ENCODE measurements around the gene NFATC2.

Gene NFATC2

DNA sequence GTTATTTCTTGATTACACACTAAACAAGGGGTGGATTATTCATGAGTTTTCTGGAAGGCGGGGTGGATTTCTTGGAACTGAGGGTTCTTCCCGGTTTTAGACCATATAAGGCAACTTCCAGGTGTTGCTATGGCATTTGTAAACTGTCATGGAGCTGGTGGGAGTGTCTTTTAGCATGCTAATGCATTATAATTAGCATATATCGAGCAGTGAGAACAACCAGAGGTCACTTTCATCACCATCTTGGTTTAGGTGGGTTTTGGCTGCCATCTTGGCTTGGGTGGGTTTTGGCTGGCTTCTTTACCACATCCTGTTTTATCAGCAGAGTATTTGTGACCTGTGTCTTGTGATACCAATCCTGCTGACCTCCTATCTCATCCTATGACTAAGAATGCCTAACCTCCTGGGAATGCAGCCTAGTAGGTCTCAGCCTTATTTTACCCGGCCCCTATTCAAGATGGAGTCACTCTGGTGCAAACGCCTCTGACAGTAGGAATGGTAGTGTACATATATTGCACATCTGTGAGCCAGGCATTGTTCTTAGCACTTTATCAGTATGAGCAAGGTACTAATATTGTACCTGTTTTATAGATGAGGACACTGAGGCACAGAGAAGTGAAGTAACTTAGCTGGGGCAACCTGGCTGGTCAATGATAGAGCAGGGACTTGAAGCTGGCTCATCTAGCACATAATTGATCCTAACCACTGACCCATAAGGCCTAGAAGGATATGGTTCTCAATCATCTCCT, 203.7 kb downstream of the NFATC2 start:
- Histone ChIP-seq H3K4me1 (ENCODE audit: control insufficient read depth, insufficient read depth, low read length, unreplicated experiment) (peaks cover 62% of the 10 kb centered on the region), H3K27me3 (ENCODE audit: insufficient read depth, low read length) (no peaks in the 10 kb centered on the region), H3K27ac (ENCODE audit: low read depth, low read length) (peak overlapping the region; percentile 93), H3K79me2 (ENCODE audit: control insufficient read depth, insufficient read depth, low read length, unreplicated experiment) (no peaks in the 10 kb centered on the region), H2AFZ (ENCODE audit: low read length, unreplicated experiment) (peak overlapping the region; percentile 4), H3K4me3 (ENCODE audit: low read depth, low read length) (no peak overlapping the region), H3K36me3 (ENCODE audit: insufficient read depth, low read length) (no peaks in the 10 kb centered on the region)

DNA sequence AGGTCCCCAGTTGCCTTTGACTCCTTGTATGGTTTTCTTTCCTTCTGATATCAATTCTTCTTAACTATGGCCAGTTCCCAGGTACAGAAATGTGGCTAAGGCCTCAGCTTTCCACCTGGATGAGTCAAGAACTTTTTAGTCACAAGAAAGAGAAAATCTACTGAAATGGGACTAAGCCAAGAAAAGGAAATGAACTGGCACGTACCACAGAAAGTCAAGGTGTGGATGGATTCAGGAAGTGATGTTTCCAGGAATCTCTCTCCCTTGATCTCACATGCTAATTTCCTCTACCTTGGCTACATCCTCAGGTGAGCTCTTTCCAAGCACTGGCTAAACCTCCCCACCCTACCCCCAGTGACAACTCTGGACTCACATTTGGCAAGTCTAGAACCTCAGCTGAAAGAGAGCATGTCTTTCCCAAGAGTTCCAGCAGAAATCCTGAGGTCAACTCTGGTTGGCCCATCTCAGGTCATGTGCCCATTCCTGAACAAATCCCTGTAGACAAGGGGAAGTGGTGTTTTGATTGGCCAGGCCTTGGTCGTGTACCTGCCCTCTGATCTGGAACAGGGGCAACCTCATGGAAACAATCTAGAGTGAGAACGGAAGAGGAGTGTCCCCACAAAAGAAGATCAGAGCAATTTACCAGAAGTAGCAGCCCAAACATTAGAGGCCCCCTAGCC, 205.3 kb downstream of the NFATC2 start:
- Histone ChIP-seq H3K4me3 (ENCODE audit: low read depth, low read length) (no peak overlapping the region), H2AFZ (ENCODE audit: low read length, unreplicated experiment) (no peak overlapping the region), H3K27ac (ENCODE audit: low read depth, low read length) (peak overlapping the region; percentile 93), H3K36me3 (ENCODE audit: insufficient read depth, low read length) (no peaks in the 10 kb centered on the region), H3K79me2 (ENCODE audit: control insufficient read depth, insufficient read depth, low read length, unreplicated experiment) (no peaks in the 10 kb centered on the region), H3K27me3 (ENCODE audit: insufficient read depth, low read length) (no peaks in the 10 kb centered on the region), H3K4me1 (ENCODE audit: control insufficient read depth, insufficient read depth, low read length, unreplicated experiment) (peaks cover 62% of the 10 kb centered on the region)

Measured in ACC112 (cell line).